OCI-LY1 (cell line): ENCODE data around the gene PLA2G2E.

Experiments used
- H2AFZ ChIP-seq: fragments of 200-600 bp; sonication (generic), shearing (Covaris generic); 2 replicates; pipeline ENCODE4 v1.6.0; 2014; ENCODE audit warnings: antibody characterized with exemption, mild to moderate bottlenecking, low read length
- H3F3A ChIP-seq: fragments of 200-600 bp; sonication (generic), shearing (Covaris generic); 2 replicates; pipeline ENCODE4 v1.6.0; 2014; ENCODE audit warnings: mild to moderate bottlenecking, antibody characterized with exemption, low read length, moderate library complexity; ENCODE audit not compliant: insufficient read depth
- H3K27ac ChIP-seq: fragments of 200-600 bp; sonication (generic); 2 replicates; pipeline ENCODE4 v1.5.1; 2014; ENCODE audit warnings: low read length, mixed run types, mild to moderate bottlenecking, low read depth; ENCODE audit not compliant: poor library complexity, severe bottlenecking
- H3K27me3 ChIP-seq: fragments of 200-600 bp; sonication (generic); 2 replicates; pipeline ENCODE4 v1.6.0; 2014; ENCODE audit warnings: antibody characterized with exemption, mild to moderate bottlenecking, low read length, moderate library complexity; ENCODE audit not compliant: insufficient read depth
- H3K36me3 ChIP-seq: fragments of 200-600 bp; sonication (generic); 2 replicates; pipeline ENCODE4 v1.6.1; 2014; ENCODE audit warnings: mild to moderate bottlenecking, antibody characterized with exemption, low read length, moderate library complexity, mixed read lengths; ENCODE audit not compliant: insufficient read depth
- H3K4me1 ChIP-seq: fragments of 200-600 bp; sonication (generic); 2 replicates; pipeline ENCODE4 v1.5.1; 2014; ENCODE audit warnings: mild to moderate bottlenecking, low read length, moderate library complexity; ENCODE audit not compliant: insufficient read depth, severe bottlenecking
- H3K4me2 ChIP-seq: fragments of 200-600 bp; sonication (generic), shearing (Covaris generic); 2 replicates; pipeline ENCODE4 v1.6.1; 2014; ENCODE audit warnings: low read length
- H3K4me3 ChIP-seq: fragments of 200-600 bp; sonication (generic); 2 replicates; pipeline ENCODE4 v1.5.1; 2014; ENCODE audit warnings: low read length, low read depth, mild to moderate bottlenecking, mixed read lengths; ENCODE audit not compliant: poor library complexity, severe bottlenecking
- H3K79me2 ChIP-seq: fragments of 200-600 bp; shearing (Covaris generic); 2 replicates; pipeline ENCODE4 v1.6.1; 2016; ENCODE audit warnings: mixed run types, low read length, mixed read lengths; ENCODE audit not compliant: insufficient read depth
- H3K9ac ChIP-seq: fragments of 200-600 bp; sonication (generic), shearing (Covaris generic); 2 replicates; pipeline ENCODE4 v1.6.1; 2014; ENCODE audit warnings: mild to moderate bottlenecking, low read length, mixed read lengths
- H3K9me2 ChIP-seq: fragments of 200-600 bp; sonication (generic), shearing (Covaris generic); 2 replicates; pipeline ENCODE4 v1.6.1; 2014; ENCODE audit warnings: low read depth, mild to moderate bottlenecking, low read length, mixed read lengths
- H3K9me3 ChIP-seq: fragments of 200-600 bp; shearing (Covaris generic); 2 replicates; pipeline ENCODE4 v1.6.1; 2014; ENCODE audit warnings: low read length, mixed read lengths
- H4K20me1 ChIP-seq: fragments of 200-600 bp; sonication (generic), shearing (Covaris generic); 2 replicates; pipeline ENCODE4 v1.6.0; 2016; ENCODE audit warnings: mild to moderate bottlenecking, low read length; ENCODE audit not compliant: insufficient read depth
- EZH2 ChIP-seq: fragments of 200-600 bp; sonication (generic), shearing (Covaris generic); IDR thresholded peaks from 2 replicates; pipeline ENCODE4 v1.8.0; 2017; ENCODE audit warnings: borderline replicate concordance, mixed run types, mild to moderate bottlenecking, antibody characterized with exemption, low read length, moderate library complexity, mixed read lengths
- TF ChIP-seq, protein P1 (sequence below): fragments of 200-600 bp; sonication (generic), shearing (Covaris generic); IDR thresholded peaks from 2 replicates; pipeline ENCODE4 v1.5.1; 2017; ENCODE audit warnings: mild to moderate bottlenecking, antibody characterized with exemption, low read length, moderate library complexity, mixed read lengths

Gene PLA2G2E

DNA sequence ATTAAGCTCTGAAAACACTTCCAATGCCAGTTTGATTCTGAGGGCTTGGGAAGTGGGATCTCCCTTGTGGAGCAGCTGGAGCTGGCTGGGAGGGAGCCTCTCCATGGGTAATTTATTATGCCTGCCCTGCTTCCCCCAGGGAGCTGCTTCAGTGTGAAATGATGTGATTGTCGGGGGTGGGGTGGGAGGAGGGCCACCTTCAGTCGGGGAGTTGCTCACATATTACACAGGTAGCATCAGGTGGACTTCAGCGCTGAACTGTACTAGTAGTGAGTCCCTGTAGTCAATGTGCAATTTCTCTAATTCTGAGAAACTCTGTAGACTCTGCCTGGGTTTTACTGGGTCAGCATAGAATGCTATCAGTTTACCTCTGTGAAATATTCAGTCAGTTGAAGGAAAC is 12.8 kb downstream of the PLA2G2E start:
- Histone ChIP-seq H3K4me1 (no peaks in the 10 kb centered on the region), H3K27me3 (no peaks in the 10 kb centered on the region), H3K9me2 (no peaks in the 10 kb centered on the region), H3K4me2 (no peak overlapping the region), H3F3A (no peaks in the 10 kb centered on the region), H3K36me3 (peaks cover 81% of the 10 kb centered on the region), H3K9ac (no peak overlapping the region), H3K79me2 (no peaks in the 10 kb centered on the region), H2AFZ (no peak overlapping the region), H3K4me3 (no peak overlapping the region), H4K20me1 (no peaks in the 10 kb centered on the region), H3K27ac (no peak overlapping the region), H3K9me3 (no peaks in the 10 kb centered on the region)
- TF ChIP-seq EZH2, result no peak
- TF ChIP-seq, protein P1, sequence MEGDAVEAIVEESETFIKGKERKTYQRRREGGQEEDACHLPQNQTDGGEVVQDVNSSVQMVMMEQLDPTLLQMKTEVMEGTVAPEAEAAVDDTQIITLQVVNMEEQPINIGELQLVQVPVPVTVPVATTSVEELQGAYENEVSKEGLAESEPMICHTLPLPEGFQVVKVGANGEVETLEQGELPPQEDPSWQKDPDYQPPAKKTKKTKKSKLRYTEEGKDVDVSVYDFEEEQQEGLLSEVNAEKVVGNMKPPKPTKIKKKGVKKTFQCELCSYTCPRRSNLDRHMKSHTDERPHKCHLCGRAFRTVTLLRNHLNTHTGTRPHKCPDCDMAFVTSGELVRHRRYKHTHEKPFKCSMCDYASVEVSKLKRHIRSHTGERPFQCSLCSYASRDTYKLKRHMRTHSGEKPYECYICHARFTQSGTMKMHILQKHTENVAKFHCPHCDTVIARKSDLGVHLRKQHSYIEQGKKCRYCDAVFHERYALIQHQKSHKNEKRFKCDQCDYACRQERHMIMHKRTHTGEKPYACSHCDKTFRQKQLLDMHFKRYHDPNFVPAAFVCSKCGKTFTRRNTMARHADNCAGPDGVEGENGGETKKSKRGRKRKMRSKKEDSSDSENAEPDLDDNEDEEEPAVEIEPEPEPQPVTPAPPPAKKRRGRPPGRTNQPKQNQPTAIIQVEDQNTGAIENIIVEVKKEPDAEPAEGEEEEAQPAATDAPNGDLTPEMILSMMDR, result no peak

DNA sequence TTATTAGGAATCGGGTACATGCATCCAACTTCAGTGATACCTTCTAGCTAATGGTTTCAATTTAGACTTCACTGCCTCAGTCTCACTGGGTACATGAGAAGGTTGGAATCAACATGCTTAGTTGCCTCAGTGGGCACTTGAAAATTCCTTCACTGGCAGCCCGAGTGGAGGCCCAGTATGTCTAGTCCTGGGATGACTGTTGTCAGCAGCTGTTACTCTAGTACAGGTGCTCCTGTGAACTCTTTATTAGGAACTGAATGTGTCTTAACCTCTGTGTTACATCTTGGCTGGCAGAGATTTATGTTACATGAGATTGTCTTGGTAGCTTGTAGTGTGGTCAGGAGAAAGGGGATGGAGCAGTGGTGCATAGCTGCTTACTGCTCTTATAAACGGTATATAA is 13.4 kb downstream of the PLA2G2E start:
- Histone ChIP-seq H3K36me3 (peaks cover 85% of the 10 kb centered on the region), H3K27ac (no peak overlapping the region), H4K20me1 (no peaks in the 10 kb centered on the region), H3K9me2 (no peaks in the 10 kb centered on the region), H3K27me3 (no peaks in the 10 kb centered on the region), H3K9ac (no peak overlapping the region), H2AFZ (no peak overlapping the region), H3K9me3 (no peaks in the 10 kb centered on the region), H3F3A (no peaks in the 10 kb centered on the region), H3K4me1 (no peaks in the 10 kb centered on the region), H3K4me3 (no peak overlapping the region), H3K4me2 (no peak overlapping the region), H3K79me2 (no peaks in the 10 kb centered on the region)
- TF ChIP-seq, protein P1, result no peak
- TF ChIP-seq EZH2, result no peak

DNA sequence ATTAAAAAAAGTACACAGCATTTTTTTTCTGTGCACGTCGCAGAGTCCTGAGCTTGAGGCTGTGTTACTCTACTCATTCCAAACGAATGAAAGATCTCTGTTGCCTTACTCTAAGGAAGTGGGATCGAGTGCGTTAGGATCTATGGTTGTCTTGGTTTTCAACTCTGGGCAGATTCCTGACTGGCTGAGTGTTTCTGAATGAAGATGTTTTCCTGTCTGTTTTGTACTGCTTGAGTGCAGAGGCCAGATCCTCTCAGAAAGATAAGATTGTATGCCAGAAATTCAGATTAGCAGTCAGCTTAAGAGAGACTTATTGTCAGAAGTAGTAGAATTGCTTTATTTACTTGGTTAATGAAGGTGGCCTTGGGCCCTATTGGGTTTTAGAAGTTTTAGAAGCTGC is 14.0 kb downstream of the PLA2G2E start:
- no peaks in the 10 kb centered on the region for H3K4me1 ChIP-seq
- H3K27me3 ChIP-seq, result no peaks in the 10 kb centered on the region
- H3K79me2 ChIP-seq, result no peaks in the 10 kb centered on the region
- no peaks in the 10 kb centered on the region for H3K9me2 ChIP-seq
- TF ChIP-seq, protein P1, result no peak
- TF ChIP-seq EZH2, result no peak
- H3K36me3 ChIP-seq, result peaks cover 91% of the 10 kb centered on the region
- H3K9me3 ChIP-seq, result no peaks in the 10 kb centered on the region
- no peak overlapping the region for H2AFZ ChIP-seq
- H3K9ac ChIP-seq, result no peak overlapping the region
- no peaks in the 10 kb centered on the region for H4K20me1 ChIP-seq
- H3K27ac ChIP-seq, result no peak overlapping the region
- no peak overlapping the region for H3K4me3 ChIP-seq
- H3K4me2 ChIP-seq, result no peak overlapping the region
- no peaks in the 10 kb centered on the region for H3F3A ChIP-seq
